Ascending aorta (tissue), 2 donors: ENCODE data around the gene RNASE9. TPM values are rescaled to one million over a fixed set of nuclear protein-coding genes. Genes with fewer than 3 reads are reported as not detected.

ENCODE experiments used
- DNase-seq, 2 donors: peaks; one replicate each; pipeline ENCODE4 v3.0.0-alpha.2; 2019; ENCODE audit warnings: low spot score in 2 of 2
- H3K27ac ChIP-seq, 2 donors: fragments of 200-600 bp; sonication (generic); one replicate each; pipeline ENCODE4 v1.5.1; 2016 to 2017; ENCODE audit warnings: mild to moderate bottlenecking in 1 of 2
- H3K27me3 ChIP-seq: fragments of 200-600 bp; sonication (generic); one replicate; pipeline ENCODE4 v1.5.1; 2017
- H3K36me3 ChIP-seq, 2 donors: fragments of 200-600 bp; sonication (generic); one replicate each; pipeline ENCODE4 v1.5.1; 2016
- H3K4me1 ChIP-seq, 2 donors: fragments of 200-600 bp; sonication (generic); one replicate each; pipeline ENCODE4 v1.5.1; 2016 to 2017; ENCODE audit warnings: mild to moderate bottlenecking in 1 of 2
- H3K4me3 ChIP-seq, 2 donors: fragments of 200-600 bp; sonication (generic); one replicate each; pipeline ENCODE4 v1.5.1; 2016 to 2017; ENCODE audit warnings: mild to moderate bottlenecking in 1 of 2
- H3K9me3 ChIP-seq, 2 donors: fragments of 200-600 bp; sonication (generic); one replicate each; pipeline ENCODE4 v1.5.1; 2016
- CTCF ChIP-seq, 3 experiments: fragments of 200-600 bp in 2 of 3; fragments of 450-650 bp in 1 of 3; sonication (generic) in 2 of 3; IDR thresholded peaks; one replicate each; pipeline ENCODE4 v1.5.1; 2016 to 2019; ENCODE audit warnings: antibody characterized with exemption in 3 of 3, mild to moderate bottlenecking in 1 of 3, moderate library complexity in 1 of 3
- intact Hi-C: fragments of 100-400 bp; cut with DNase I; formaldehyde crosslinking; loops from one replicate; pipeline ENCODE4 v1.15.1; 2023
- total RNA-seq: library from RNA; depleted of rRNA; stranded (reverse); fragments of >200 nt; gene quantifications from one replicate; pipeline ENCODE4 v1.1.0, GENCODE V29; 2016

Gene RNASE9
- total RNA-seq, 1 donor from 2014 or later = not detected

- intact Hi-C loops = no loop called here
- H3K4me1 ChIP-seq = no peaks in the 10 kb centered on the region
- no peak for DNase-seq
- no peak overlapping the region for H3K27ac ChIP-seq
- no peaks in the 10 kb centered on the region for H3K36me3 ChIP-seq
- H3K9me3 ChIP-seq = no peaks in the 10 kb centered on the region
- no peaks in the 10 kb centered on the region for H3K27me3 ChIP-seq
- TF ChIP-seq CTCF (IDR thresholded peaks at IDR 0.05) = no peak
- no peak overlapping the region for H3K4me3 ChIP-seq
Measured at GRCh38 chr14:20557212-20557542, 3.7 kb downstream of the RNASE9 start.

GRCh38 chr14:20556500-20557211, 4.2 kb downstream of the RNASE9 start:
- H3K4me3 ChIP-seq = no peak overlapping the region
- H3K27me3 ChIP-seq = no peaks in the 10 kb centered on the region
- no peaks in the 10 kb centered on the region for H3K36me3 ChIP-seq
- no peak for DNase-seq
- intact Hi-C loops = no loop called here
- no peak overlapping the region for H3K27ac ChIP-seq
- H3K4me1 ChIP-seq = no peaks in the 10 kb centered on the region
- H3K9me3 ChIP-seq = no peaks in the 10 kb centered on the region
- no peak for TF ChIP-seq CTCF (IDR thresholded peaks at IDR 0.05)

GRCh38 chr14:20555845-20556244, 5.0 kb downstream of the RNASE9 start:
- no peak overlapping the region for H3K27ac ChIP-seq
- H3K36me3 ChIP-seq = no peaks in the 10 kb centered on the region
- H3K4me1 ChIP-seq = no peaks in the 10 kb centered on the region
- H3K4me3 ChIP-seq = no peak overlapping the region
- H3K9me3 ChIP-seq = no peaks in the 10 kb centered on the region
- DNase-seq = no peak
- TF ChIP-seq CTCF (IDR thresholded peaks at IDR 0.05) = no peak
- intact Hi-C loops = no loop called here
- H3K27me3 ChIP-seq = no peaks in the 10 kb centered on the region

GRCh38 chr14:20553024-20553423, 7.8 kb downstream of the RNASE9 start:
- DNase-seq = no peak
- no peaks in the 10 kb centered on the region for H3K9me3 ChIP-seq
- H3K27ac ChIP-seq = no peak overlapping the region
- H3K27me3 ChIP-seq = no peaks in the 10 kb centered on the region
- no peaks in the 10 kb centered on the region for H3K4me1 ChIP-seq
- no peaks in the 10 kb centered on the region for H3K36me3 ChIP-seq
- intact Hi-C loops = no loop called here
- TF ChIP-seq CTCF (IDR thresholded peaks at IDR 0.05) = no peak
- H3K4me3 ChIP-seq = no peak overlapping the region

- Histone ChIP-seq H3K27ac (no peak overlapping the region), H3K27me3 (no peaks in the 10 kb centered on the region), H3K9me3 (no peaks in the 10 kb centered on the region), H3K4me1 (no peaks in the 10 kb centered on the region), H3K4me3 (no peak overlapping the region), H3K36me3 (no peaks in the 10 kb centered on the region)
- no peak for TF ChIP-seq CTCF (IDR thresholded peaks at IDR 0.05)
- no peak for DNase-seq
- intact Hi-C loops = no loop called here
Measured at GRCh38 chr14:20551606-20552005, 9.2 kb downstream of the RNASE9 start.

- no peak for TF ChIP-seq CTCF (IDR thresholded peaks at IDR 0.05)
- Histone ChIP-seq H3K4me3 (no peak overlapping the region), H3K36me3 (no peaks in the 10 kb centered on the region), H3K27ac (no peak overlapping the region), H3K4me1 (no peaks in the 10 kb centered on the region), H3K9me3 (no peaks in the 10 kb centered on the region), H3K27me3 (no peaks in the 10 kb centered on the region)
- DNase-seq = no peak
- intact Hi-C loops = no loop called here
Measured at GRCh38 chr14:20550926-20551325, 9.9 kb downstream of the RNASE9 start.
